ENCODE data around the gene POTEM. TPM values are rescaled to one million over a fixed set of nuclear protein-coding genes. Genes with fewer than 3 reads are reported as not detected.
A peak's percentile ranks its signal among the peaks of the same experiment; 100 is the strongest.
"Not testable (repeated sequence)": the region's sequence is repeated elsewhere in the genome, so short reads cannot be mapped to it uniquely, and the experiment has no call there.

The POTEM gene
- total RNA-seq = not detected

GRCh38 chr14:18967134-18967533, at the start of gene POTEM:
Gene POTEM (plus strand): TSS chr14:18967434. CDS start chr14:18967486, 52 bp downstream.
- not testable (repeated sequence) for H3K4me3 ChIP-seq, H3K9me3 ChIP-seq, H3K27me3 ChIP-seq, H3K4me1 ChIP-seq, H3K36me3 ChIP-seq, DNase-seq, H3K27ac ChIP-seq

DNA sequence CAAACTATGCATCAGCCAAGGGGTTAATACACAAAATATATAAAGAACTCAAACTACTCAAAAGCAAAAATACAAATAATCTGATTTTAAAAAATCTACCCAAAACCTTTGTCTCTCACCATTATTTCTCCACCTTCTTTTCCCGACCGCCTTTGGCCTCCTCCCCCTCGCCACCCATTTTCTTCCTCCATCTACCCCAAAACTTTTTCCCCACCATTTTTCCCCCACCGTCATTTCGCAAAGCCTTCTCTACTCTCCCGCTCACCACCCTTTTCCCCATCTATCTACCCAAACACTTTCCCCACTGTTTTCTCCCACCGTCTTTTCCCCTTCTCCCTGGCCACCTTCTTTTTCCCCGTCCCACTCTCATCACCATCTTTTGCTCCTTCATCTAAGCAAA, 48.9 kb upstream of the POTEM start:
- not testable (repeated sequence) for H3K4me1 ChIP-seq, H3K27ac ChIP-seq, H3K36me3 ChIP-seq, H3K27me3 ChIP-seq, H3K9me3 ChIP-seq, DNase-seq, H3K4me3 ChIP-seq

GRCh38 chr14:18920052-18920451, 47.2 kb upstream of the POTEM start:
- H3K4me1 ChIP-seq, H3K27me3 ChIP-seq, H3K4me3 ChIP-seq, H3K36me3 ChIP-seq, H3K27ac ChIP-seq, H3K9me3 ChIP-seq, DNase-seq: not testable (repeated sequence)

GRCh38 chr14:18921055-18921701, 46.1 kb upstream of the POTEM start:
- H3K27me3 ChIP-seq, H3K4me3 ChIP-seq, H3K27ac ChIP-seq, H3K9me3 ChIP-seq, H3K36me3 ChIP-seq, DNase-seq, H3K4me1 ChIP-seq: not testable (repeated sequence)

DNA sequence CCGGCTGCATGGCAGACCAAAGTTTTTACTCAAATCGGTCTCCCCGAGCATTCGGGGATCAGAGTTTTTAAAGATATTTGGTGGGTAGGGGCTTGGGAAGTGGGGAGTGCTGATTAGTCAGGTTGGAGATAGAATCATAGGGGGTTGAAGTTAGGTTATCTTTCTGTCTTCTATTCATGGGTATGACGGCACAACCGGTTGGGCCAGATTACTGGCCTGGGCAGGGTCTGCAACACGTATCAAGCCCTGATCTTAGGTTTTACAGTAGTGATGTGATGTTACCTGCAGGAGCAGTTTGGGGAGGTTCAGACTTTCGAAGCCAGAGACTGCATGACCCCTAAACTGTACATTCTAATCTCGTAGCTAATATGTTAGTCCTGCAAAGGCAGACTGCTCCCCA, 30.4 kb upstream of the POTEM start:
- H3K9me3 ChIP-seq, H3K27ac ChIP-seq, H3K4me3 ChIP-seq, H3K36me3 ChIP-seq, H3K27me3 ChIP-seq, H3K4me1 ChIP-seq, DNase-seq: not testable (repeated sequence)

- not testable (repeated sequence) for H3K27me3 ChIP-seq, H3K9me3 ChIP-seq, H3K4me1 ChIP-seq, DNase-seq, H3K36me3 ChIP-seq, H3K4me3 ChIP-seq, H3K27ac ChIP-seq
These were observed 28.5 kb upstream of the POTEM start for GRCh38 chr14:18938733-18939132.

DNA sequence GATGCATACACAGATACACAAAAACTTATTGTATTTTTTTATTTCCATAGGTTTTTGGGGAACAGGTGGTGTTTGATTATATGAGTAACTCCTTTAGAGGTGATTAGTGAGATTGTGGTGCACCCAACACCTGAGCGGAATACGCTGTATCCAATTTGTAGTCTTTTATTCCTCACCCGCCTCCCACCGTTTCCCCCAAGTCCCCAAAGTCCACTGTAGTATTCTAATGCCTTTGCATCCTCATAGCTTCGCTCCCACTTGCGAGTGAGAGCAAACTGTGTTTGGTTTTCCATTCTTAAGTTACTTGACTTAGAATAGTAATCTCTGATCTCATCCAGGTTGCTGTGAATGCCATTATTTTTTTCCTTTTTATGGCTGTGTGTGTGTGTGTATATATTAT, 17.3 kb upstream of the POTEM start:
- not testable (repeated sequence) for H3K27ac ChIP-seq, H3K4me3 ChIP-seq, DNase-seq, H3K4me1 ChIP-seq, H3K9me3 ChIP-seq, H3K27me3 ChIP-seq, H3K36me3 ChIP-seq

- peak in 1 of 3 donors; percentile 37 for DNase-seq
- not testable (repeated sequence) for H3K27ac ChIP-seq, H3K9me3 ChIP-seq, H3K4me1 ChIP-seq, H3K4me3 ChIP-seq, H3K36me3 ChIP-seq, H3K27me3 ChIP-seq
These were observed 14.1 kb upstream of the POTEM start for GRCh38 chr14:18953085-18953484.

DNA sequence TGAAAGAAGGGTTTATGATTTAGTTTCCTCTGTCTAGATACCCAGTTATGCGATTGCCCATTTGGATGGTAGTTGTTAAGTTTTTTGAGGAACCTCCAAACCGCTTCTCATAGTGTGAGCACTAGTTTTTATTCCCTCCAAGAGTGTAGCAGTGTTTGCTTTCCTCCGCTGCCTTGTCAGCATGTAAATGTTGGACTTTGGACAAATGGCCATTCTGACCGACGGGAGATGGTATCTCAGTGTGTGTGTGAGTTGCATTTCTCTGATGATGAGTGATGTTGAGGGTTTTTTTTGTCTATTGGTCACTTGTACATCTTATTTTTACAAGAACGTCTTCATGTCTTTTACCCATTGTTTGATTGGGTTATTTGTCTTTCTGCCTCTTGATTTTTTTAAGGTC, 11.4 kb upstream of the POTEM start:
- DNase-seq, H3K9me3 ChIP-seq, H3K27me3 ChIP-seq, H3K4me3 ChIP-seq, H3K27ac ChIP-seq, H3K36me3 ChIP-seq, H3K4me1 ChIP-seq: not testable (repeated sequence)

DNA sequence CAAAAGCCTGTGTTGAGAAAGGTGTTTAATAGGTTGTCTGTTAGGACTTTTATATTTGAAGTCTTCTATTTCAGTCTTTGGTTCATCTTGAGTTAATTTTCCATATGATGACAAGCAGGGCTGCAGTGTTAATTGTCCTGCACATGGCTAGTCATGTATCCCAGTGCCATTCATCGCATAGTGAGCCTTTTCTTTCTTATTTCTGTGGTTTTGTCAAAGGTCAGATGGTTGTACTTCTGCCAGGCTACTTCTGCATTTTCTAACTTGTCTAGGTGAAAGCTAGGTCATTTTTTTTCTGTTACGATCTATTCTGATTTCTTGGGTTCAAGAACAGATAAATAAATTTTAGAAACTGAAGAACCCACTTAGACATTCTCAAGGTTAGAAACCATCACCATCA, 5.7 kb upstream of the POTEM start:
- H3K27ac ChIP-seq, H3K4me3 ChIP-seq, H3K27me3 ChIP-seq, DNase-seq, H3K4me1 ChIP-seq, H3K9me3 ChIP-seq, H3K36me3 ChIP-seq: not testable (repeated sequence)

- H3K36me3 ChIP-seq, DNase-seq, H3K27me3 ChIP-seq, H3K27ac ChIP-seq, H3K4me3 ChIP-seq, H3K4me1 ChIP-seq, H3K9me3 ChIP-seq: not testable (repeated sequence)
These were observed 5.1 kb upstream of the POTEM start for GRCh38 chr14:18962143-18962542.

DNA sequence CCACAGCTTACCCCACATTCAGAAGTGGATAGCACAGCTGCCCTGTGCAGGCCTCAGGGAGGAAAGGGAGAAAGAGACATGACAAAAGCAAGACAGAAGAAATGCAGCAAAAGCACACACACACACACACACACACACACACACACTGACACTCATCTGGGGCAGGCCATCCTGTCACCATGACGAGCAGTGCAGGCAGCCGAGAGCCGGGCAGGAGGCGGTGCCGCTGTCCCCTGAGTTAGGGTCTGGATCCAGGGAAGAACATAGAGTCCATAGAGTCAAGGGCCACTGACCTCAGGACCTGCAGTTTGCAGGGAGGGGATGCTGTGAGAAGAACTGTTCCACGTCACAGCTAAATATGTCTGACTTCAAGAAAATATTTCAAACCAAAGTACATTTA, 4.0 kb upstream of the POTEM start:
- H3K36me3 ChIP-seq, DNase-seq: not testable (repeated sequence)

DNA sequence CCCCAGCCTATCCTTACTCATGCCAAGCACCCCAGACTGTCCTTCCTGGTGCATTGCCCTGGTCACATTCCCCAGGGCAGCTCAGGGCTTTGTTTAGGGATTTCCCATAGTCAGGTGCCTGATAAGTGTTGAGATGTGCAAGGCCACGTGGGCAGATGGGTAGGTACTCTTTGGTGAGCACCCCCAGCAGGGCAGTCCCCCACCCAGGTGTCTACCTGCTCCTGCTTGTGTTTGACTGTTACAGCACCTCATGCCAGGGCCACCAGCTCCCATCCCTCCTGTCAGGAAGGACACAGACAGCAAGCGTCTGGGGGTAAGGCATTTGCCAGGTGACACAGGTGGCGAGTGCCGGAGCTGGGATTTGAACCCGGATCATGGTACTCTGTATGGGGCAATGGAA, 2.4 kb upstream of the POTEM start:
- not testable (repeated sequence) for H3K9me3 ChIP-seq

More for the DNA sequence above, 4.0 kb upstream of the POTEM start:
- not testable (repeated sequence) for H3K9me3 ChIP-seq, H3K4me1 ChIP-seq, H3K27me3 ChIP-seq, H3K4me3 ChIP-seq, H3K27ac ChIP-seq

DNA sequence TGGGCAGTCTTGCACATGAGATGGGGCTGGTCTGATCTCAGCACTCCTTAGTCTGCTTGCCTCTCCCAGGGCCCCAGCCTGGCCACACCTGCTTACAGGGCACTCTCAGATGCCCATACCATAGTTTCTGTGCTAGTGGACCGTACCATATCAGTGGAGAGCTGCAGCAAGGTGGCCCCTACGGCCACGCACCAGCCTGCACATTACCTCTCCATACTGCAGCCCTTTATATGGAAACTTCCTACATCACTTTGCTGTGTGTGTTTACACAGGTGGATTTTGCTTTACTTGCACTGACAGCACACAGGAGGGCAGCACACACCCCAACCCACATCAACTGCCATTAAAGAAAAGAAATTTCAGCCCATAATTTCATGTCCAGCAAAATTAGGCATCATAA, 35.3 kb downstream of the POTEM start:
- not testable (repeated sequence) for H3K4me3 ChIP-seq, H3K27me3 ChIP-seq, DNase-seq

More for the DNA sequence above, 2.4 kb upstream of the POTEM start:
- not testable (repeated sequence) for DNase-seq, H3K27ac ChIP-seq, H3K27me3 ChIP-seq, H3K4me3 ChIP-seq, H3K4me1 ChIP-seq, H3K36me3 ChIP-seq

DNA sequence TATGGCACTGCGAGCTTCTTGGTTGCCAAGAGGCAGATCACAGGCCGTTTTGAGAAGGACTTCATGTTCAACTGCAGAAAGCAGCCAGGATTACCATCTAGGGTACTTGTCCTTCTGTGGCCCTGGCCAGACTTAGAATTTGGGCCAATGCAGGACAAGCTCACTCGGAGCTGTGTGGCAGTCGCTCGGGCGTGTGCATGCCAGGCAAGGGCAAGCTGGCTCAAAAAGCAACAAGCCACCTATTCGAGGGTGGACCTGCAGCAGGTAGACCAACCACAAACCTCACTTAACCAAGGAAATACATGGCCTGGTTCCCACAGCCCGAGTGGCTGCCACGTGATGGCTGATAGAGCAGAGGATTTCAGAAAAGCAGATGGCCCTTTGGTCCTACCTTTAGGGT, 39.3 kb downstream of the POTEM start:
- H3K4me3 ChIP-seq, H3K9me3 ChIP-seq, H3K27me3 ChIP-seq, H3K36me3 ChIP-seq, H3K27ac ChIP-seq, DNase-seq, H3K4me1 ChIP-seq: not testable (repeated sequence)

More for the DNA sequence above, 35.3 kb downstream of the POTEM start:
- not testable (repeated sequence) for H3K9me3 ChIP-seq, H3K4me1 ChIP-seq, H3K27ac ChIP-seq, H3K36me3 ChIP-seq

DNA sequence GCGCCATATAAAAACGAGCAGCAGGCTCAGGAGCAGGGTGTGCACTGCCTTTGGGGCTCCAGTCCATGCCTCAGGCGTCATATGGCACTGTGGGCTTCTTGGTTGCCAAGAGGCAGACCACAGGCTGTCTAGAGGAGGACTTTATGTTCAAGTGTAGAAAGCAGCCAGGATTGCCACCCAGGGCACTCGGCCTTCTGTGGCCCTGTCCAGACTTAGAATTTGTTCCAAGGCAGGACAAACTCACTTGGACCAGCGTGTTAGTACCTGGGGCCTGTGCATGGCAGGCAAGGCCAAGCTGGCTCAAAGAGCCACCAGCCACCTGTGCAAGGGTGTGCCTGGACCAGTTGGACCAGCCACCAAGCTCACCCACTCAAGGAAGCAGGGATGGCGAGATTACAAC, 40.4 kb downstream of the POTEM start:
- DNase-seq, H3K9me3 ChIP-seq, H3K4me1 ChIP-seq, H3K27me3 ChIP-seq, H3K27ac ChIP-seq, H3K36me3 ChIP-seq, H3K4me3 ChIP-seq: not testable (repeated sequence)
